ENCODE results near the gene SLC43A2.

The SLC43A2 gene

GRCh38 chr17:1562176-1562643 lies 66.4 kb downstream of the SLC43A2 start:
- DNase-seq (ENCODE audit: low read depth in 2 of 2): no peak

- no peak for DNase-seq (ENCODE audit: low read depth in 2 of 2)
These were observed 67.0 kb downstream of the SLC43A2 start for GRCh38 chr17:1561420-1562175.

DNA sequence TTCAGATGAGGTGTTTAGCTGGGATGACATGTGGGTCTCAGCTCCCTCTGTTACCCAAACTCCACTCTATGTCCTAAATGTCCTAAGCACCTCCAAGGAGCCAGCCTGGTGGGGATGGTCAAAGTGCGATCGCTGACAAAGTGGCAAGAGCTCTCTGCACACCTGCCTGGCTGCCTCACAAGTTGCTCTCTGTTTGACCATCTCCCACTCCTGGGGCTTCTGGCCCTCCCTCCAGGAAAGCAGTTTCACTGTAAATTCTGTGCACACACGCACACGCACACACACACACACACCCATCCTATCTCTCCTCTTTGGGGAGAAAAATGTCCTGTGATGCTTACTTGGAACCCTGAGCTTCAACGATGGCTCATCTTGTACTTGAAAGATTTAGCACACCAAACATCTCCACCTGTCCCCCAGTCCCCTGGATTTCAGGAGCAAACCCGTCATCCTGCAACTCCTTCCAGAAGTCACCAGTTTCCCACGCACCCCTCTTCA lies 67.7 kb downstream of the SLC43A2 start:
- no peak for DNase-seq (ENCODE audit: low read depth in 2 of 2)

- DNase-seq (ENCODE audit: low read depth in 2 of 2): no peak
These were observed 68.4 kb downstream of the SLC43A2 start for GRCh38 chr17:1560101-1560857.

GRCh38 chr17:1559047-1560043 lies 69.3 kb downstream of the SLC43A2 start:
- no peak for DNase-seq (ENCODE audit: low read depth in 2 of 2)

DNA sequence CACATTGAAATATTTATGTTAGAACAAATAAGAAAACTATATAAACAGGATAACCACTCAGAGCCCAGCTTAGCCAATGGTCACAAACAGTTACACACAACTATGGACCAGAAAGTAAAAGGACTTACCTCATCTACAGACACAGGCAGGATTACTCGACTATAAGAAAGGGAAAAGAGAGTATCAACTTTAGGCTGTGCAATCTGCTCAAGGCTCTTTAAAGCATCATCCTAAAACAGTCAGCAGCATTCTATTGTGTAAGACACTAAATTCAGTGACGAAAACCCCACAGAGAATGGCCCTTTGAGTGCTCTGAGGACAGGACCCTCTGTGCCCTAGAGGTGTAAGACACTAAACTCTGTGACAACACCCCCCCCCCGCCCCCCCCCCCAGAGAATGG lies 70.2 kb downstream of the SLC43A2 start:
- DNase-seq (ENCODE audit: low read depth in 2 of 2): no peak

- no peak for DNase-seq (ENCODE audit: low read depth in 2 of 2)
These were observed 71.1 kb downstream of the SLC43A2 start for GRCh38 chr17:1557355-1558095.

GRCh38 chr17:1555651-1556471 lies 72.8 kb downstream of the SLC43A2 start:
- no peak for DNase-seq (ENCODE audit: low read depth in 2 of 2)

GRCh38 chr17:1554751-1555540 lies 73.7 kb downstream of the SLC43A2 start:
- no peak for DNase-seq (ENCODE audit: low read depth in 2 of 2)

DNA sequence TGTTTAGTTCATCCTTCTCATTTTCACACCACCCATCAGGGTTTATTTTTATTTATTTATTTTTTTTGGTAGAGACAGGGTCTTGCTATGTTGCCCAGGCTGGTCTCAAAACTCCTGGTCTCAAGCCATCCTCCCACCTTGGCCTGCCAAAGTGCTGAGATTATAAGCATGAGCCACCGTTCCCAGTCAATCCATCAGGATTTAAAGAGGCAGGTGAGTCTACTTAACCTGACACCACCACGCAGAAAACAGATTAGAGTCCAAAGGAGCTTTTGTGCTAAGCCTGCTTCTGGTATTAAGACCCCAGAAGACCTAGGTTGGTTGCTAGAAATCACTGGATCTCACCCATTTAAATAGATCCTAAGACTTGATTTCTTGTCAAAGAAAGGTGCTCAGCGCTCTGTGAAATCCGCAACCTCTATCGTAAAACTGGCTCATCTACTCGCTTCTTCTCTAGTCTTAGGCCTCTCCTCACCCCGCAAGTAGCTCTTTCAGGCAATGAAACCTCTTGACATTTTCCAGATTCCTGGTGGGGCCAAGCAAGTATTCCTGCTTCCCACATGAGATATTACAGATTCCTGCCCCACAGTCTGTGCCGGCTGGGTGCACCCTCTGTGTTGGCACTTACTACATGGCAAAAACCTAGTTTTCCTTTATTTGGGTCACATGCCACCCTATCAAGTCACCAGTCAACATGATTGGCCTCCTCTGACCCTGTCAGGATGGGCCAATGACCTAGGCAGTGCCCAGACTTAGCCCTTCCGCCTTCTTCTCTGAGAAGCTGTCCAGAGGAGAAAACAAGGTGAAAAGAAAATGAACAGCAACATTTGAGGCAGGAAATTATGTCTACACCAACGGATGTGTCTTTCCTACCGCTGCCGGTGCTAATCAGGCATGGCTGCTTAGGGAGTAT lies 75.0 kb downstream of the SLC43A2 start:
- DNase-seq (ENCODE audit: low read depth in 2 of 2): no peak

DNA sequence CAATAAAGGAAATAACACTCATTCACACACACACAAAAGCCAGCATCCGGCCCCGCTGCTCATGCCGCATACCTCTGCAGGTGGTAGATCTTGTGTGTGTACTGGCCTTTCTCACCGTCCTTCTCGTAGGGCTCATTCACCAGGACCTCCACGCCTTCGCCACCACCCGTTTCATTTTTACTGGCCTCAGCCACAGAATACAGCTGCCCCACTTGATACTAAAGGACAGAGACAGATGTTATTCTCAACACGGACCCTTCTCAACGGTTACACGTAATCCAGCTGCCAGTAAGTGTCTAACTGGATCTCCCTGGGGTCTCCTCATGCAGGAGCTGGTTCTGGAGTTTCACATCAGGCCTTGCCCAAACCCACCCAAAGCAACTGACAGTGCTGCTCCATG lies 75.7 kb downstream of the SLC43A2 start:
- DNase-seq (ENCODE audit: low read depth in 2 of 2): no peak

DNA sequence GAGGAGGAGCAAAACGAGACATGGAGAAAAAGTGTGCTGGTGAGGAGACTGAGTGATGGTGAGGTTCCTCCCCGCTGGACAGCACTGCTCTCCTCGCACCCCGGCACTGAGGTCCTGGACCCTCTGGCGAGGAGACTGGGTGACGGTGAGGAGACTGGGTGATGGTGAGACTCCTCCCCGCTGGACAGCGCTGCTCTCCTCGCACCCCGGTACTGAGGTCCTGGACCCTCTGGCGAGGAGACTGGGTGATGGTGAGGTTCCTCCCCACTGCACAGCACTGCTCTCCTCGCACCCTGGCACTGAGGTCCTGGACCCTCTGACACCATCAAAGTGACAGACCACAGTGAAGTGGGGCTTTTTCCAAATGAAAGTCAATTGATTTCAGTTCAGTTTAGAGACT lies 76.9 kb downstream of the SLC43A2 start:
- DNase-seq (ENCODE audit: low read depth in 2 of 2): no peak

- no peak for DNase-seq (ENCODE audit: low read depth in 2 of 2)
These were observed 80.6 kb downstream of the SLC43A2 start for GRCh38 chr17:1548032-1548431.

DNA sequence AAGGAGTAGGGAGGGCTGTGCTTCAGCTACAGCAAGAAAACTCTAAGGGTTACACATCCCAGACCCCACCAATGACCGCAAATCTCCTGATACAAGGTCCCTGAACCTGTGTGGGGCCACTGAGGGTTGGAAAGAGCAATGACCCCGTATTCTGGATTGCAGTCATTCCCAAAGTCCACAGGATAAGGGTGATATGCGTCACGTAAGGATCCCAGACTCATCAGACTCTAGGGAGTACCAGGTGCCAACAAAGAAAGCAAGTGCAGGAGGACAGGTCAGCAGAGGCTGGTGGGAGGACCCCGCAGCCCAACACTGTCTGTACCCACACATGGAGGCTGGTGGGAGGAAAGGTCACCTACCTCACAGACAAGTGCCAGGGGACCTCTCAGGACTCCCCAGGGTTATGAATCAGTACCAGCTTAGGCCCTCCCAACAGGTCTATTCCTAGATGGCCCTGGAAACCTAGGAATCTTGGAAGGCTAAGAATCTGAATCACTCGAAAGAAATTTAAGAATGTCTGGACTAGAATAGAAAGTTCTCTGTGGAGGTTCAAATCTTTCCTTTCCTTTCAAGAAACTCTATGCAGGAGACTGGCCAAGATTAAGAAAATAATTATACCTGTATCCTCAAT lies 82.2 kb downstream of the SLC43A2 start:
- no peak for DNase-seq (ENCODE audit: low read depth in 2 of 2)

GRCh38 chr17:1545618-1546017 lies 83.0 kb downstream of the SLC43A2 start:
- DNase-seq (ENCODE audit: low read depth in 2 of 2): no peak

DNA sequence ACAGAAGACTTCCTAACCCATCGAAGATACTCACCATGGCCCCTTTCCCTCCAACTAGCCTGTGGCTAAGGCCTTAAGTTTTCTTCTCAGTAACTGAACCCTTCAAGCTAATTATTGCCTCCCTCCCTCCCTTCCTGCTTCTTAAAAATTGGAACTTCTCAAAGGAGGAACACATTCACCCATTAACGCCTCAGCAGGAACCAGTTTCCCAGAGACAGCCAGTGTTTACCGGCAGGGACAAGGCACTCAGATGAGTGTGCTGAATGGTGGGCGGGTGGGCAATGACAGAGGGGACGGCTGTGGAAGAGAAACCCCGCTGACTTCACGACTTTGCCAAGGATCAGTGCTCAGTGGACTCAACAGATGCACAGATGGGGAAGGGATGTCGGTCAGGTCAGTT lies 86.3 kb downstream of the SLC43A2 start:
- DNase-seq (ENCODE audit: low read depth in 2 of 2): no peak

DNA sequence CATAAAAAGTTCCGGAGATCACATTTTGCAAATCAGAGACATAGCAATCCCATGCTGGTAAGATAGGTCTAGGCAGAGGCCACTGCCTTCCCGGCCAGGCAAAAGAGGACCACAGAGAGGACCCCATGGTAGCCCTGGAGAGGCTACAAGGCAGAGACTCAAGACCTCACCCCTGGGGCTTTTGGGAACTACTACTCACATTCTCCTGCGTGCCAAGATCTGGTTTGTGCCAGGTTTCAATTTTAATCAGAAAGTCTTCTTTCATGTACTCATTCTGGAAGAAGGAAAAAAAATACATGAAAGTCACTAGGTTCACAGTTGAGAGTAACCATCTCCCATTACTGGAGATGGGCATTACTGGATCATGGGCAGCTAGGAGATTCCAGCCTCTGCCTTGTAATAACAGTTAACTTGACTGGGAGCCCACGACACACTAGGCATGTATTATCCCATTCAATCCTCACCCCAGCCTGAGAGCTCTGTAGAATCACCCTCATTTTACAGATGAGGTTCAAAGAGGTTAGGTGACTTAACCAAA lies 87.2 kb downstream of the SLC43A2 start:
- no peak for DNase-seq (ENCODE audit: low read depth in 2 of 2)

DNA sequence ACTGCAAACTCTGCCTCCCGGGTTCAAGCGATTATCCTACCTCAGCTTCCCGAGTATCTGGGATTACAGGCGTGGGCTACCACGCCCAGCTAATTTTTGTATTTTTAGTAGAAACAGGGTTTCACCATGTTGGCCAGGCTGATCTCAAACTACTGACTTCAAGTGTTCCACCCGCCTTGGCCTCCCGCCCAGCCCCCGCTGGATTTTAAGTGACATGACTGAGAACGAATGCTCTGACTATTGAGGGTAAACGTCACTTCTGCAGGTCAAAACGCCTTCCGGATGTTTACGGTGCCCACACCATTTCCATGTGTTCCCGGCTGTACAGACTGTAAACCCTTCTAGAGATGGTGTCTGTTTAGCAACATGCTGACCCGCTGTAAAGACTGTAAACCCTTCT lies 88.8 kb downstream of the SLC43A2 start:
- no peak for DNase-seq (ENCODE audit: low read depth in 2 of 2)
